B cell (primary cell): ENCODE measurements around the gene YPEL3. TPM values are rescaled to one million over a fixed set of nuclear protein-coding genes. Genes with fewer than 3 reads are reported as not detected.
A peak's percentile ranks its signal among the peaks of the same experiment; 100 is the strongest.

Experiments
- ATAC-seq: fragments of 200-7000 bp; cut with Tn5 transposase; one replicate; pipeline ENCODE4 v1.10.0; 2021; ENCODE audit warnings: low read depth, mild to moderate bottlenecking, moderate number of reproducible peaks, moderate library complexity
- CTCF ChIA-PET: fragments of 350-600 bp; sonication (Branson Sonifier 250); formaldehyde crosslinking; loops from one replicate; lab custom pipeline; 2021; ENCODE audit warnings: antibody characterized with exemption, inconsistent platforms; lab: Charles Lee
- POLR2A ChIA-PET: fragments of 350-600 bp; sonication (Branson Sonifier 250); formaldehyde crosslinking; loops from one replicate; lab custom pipeline; 2021; ENCODE audit warnings: antibody characterized with exemption; lab: Charles Lee
- DNase-seq: peaks from one replicate; pipeline ENCODE4 v3.0.0; 2013
- H2AFZ ChIP-seq: 2 replicates; pipeline ENCODE4 v1.6.1; 2012; ENCODE audit warnings: mild to moderate bottlenecking, low read depth, low read length; ENCODE audit not compliant: insufficient read depth, poor library complexity, severe bottlenecking
- H3K27ac ChIP-seq, 2 donors: 1 replicate in 1 of 2; 2 replicates in 1 of 2; pipeline ENCODE4 v1.5.1; 2012 to 2013; ENCODE audit warnings: low read length in 2 of 2, mild to moderate bottlenecking in 2 of 2, moderate library complexity in 1 of 2
- H3K27me3 ChIP-seq, 4 experiments: fragments of 200-600 bp in 1 of 4; sonication (generic) in 1 of 4; replicated peaks in 1 of 4; 1 replicate in 2 of 4; 2 replicates in 2 of 4; pipeline versions ENCODE4 v1.6.1 to v1.7.0; 2013 to 2016; ENCODE audit warnings: low read length in 3 of 4, mild to moderate bottlenecking in 2 of 4, mixed read lengths in 1 of 4, moderate library complexity in 1 of 4; ENCODE audit not compliant: insufficient read depth in 4 of 4, control insufficient read depth in 3 of 4; ENCODE audit errors: control extremely low read depth in 1 of 4
- H3K36me3 ChIP-seq, 2 experiments: replicated peaks in 1 of 2; 1 replicate in 1 of 2; 2 replicates in 1 of 2; pipeline versions ENCODE4 v1.6.1 to v1.7.1; 2013; ENCODE audit warnings: low read length in 1 of 2; ENCODE audit not compliant: insufficient read depth in 2 of 2, control insufficient read depth in 1 of 2; ENCODE audit errors: control extremely low read depth in 1 of 2, extremely low read depth in 1 of 2
- H3K4me1 ChIP-seq, 2 donors: fragments of 200-600 bp in 1 of 2; sonication (generic) in 1 of 2; 1 replicate in 1 of 2; 2 replicates in 1 of 2; pipeline versions ENCODE4 v1.5.1 to v1.6.1; 2013 to 2017; ENCODE audit warnings: low read length in 2 of 2; ENCODE audit not compliant: control insufficient read depth in 2 of 2, insufficient read depth in 2 of 2
- H3K4me2 ChIP-seq: replicated peaks from 2 replicates; pipeline ENCODE3; 2012; ENCODE audit warnings: mild to moderate bottlenecking, low read depth, low read length; ENCODE audit not compliant: poor library complexity, severe bottlenecking
- H3K4me3 ChIP-seq, 5 experiments: fragments of 200-600 bp in 1 of 5; sonication (generic) in 1 of 5; 1 replicate in 3 of 5; 2 replicates in 2 of 5; pipeline versions ENCODE4 v1.5.1 to v1.7.0; 2011 to 2016; ENCODE audit warnings: low read length in 4 of 5, mild to moderate bottlenecking in 4 of 5, low read depth in 2 of 5, control low read depth in 1 of 5, moderate library complexity in 1 of 5; ENCODE audit not compliant: insufficient read depth in 1 of 5; ENCODE audit errors: control extremely low read depth in 1 of 5, extremely low read depth in 1 of 5
- H3K79me2 ChIP-seq: fragments of 200-600 bp; sonication (generic); one replicate; pipeline ENCODE4 v1.6.0; 2016; ENCODE audit warnings: low read length; ENCODE audit not compliant: control insufficient read depth, insufficient read depth
- H3K9ac ChIP-seq: fragments of 200-600 bp; sonication (generic); 2 replicates; pipeline ENCODE4 v1.6.1; 2017; ENCODE audit warnings: mild to moderate bottlenecking, low read length, moderate library complexity
- H3K9me3 ChIP-seq, 3 donors: one replicate each; pipeline versions ENCODE4 v1.6.1 to v1.7.1; 2013; ENCODE audit warnings: low read length in 2 of 3; ENCODE audit not compliant: control insufficient read depth in 2 of 3, insufficient read depth in 1 of 3; ENCODE audit errors: control extremely low read depth in 1 of 3
- H4K20me1 ChIP-seq: 2 replicates; pipeline ENCODE4 v1.6.0; 2012; ENCODE audit warnings: mild to moderate bottlenecking, low read length; ENCODE audit not compliant: insufficient read depth, control insufficient read depth, poor library complexity, severe bottlenecking
- H3K27ac Mint-ChIP-seq: one replicate; pipeline ENCODE4 v1.8.0; 2021; ENCODE audit warnings: mixed read lengths
- H3K27me3 Mint-ChIP-seq: one replicate; pipeline ENCODE4 v1.8.0; 2021; ENCODE audit warnings: mixed read lengths
- H3K4me1 Mint-ChIP-seq: one replicate; pipeline ENCODE4 v1.8.0; 2021; ENCODE audit warnings: mixed read lengths
- H3K4me3 Mint-ChIP-seq: one replicate; pipeline ENCODE4 v1.8.0; 2021; ENCODE audit warnings: mixed read lengths
- H3K9me3 Mint-ChIP-seq: one replicate; pipeline ENCODE4 v1.8.0; 2022; ENCODE audit warnings: mixed read lengths; ENCODE audit not compliant: insufficient read depth
- CTCF ChIP-seq: fragments of 200-600 bp; IDR thresholded peaks from one replicate; pipeline ENCODE4 v1.8.0; 2022; ENCODE audit warnings: antibody characterized with exemption, mild to moderate bottlenecking
- EZH2 ChIP-seq: IDR thresholded peaks from 2 replicates; pipeline ENCODE4 v1.6.1; 2012; ENCODE audit warnings: borderline replicate concordance, low read depth, mild to moderate bottlenecking, moderate library complexity, low read length; ENCODE audit not compliant: insufficient read depth, poor library complexity, severe bottlenecking
- WGBS: methylation state at CpG from one replicate; pipeline ENCODE4 v1.1.5; 2013; ENCODE audit warnings: missing lambda C conversion rate; ENCODE audit not compliant: insufficient coverage; 5-methylcytosine and 5-hydroxymethylcytosine counted together
- intact Hi-C: fragments of 100-400 bp; cut with micrococcal nuclease; formaldehyde crosslinking; loops from one replicate; pipeline ENCODE4 v1.10.0; 2022
- polyA plus RNA-seq: library from polyadenylated mRNA; depleted of rRNA; stranded (reverse); fragments of >200 nt; gene quantifications from 2 replicates; pipeline ENCODE4 v1.2.3, GENCODE V29; 2012
- total RNA-seq, 2 donors: library from RNA; stranded (reverse); fragments of 120-200 nt in 1 of 2; gene quantifications; 1 replicate in 1 of 2; 2 replicates in 1 of 2; pipeline versions ENCODE4 v1.2.3 to v1.2.4, GENCODE V29; 2013 to 2022

Gene YPEL3
- total and polyA plus RNA-seq, 2 donors (not counting 1 experiment from before 2014, with no cell fraction given), result 314 to 414 TPM

GRCh38 chr16:30083216-30084055, 12.6 kb downstream of the YPEL3 start:
- peaks cover 0 to 64% of the 10 kb centered on the region in 2 experiments for H3K36me3 ChIP-seq
- H2AFZ ChIP-seq, result no peak overlapping the region
- TF ChIP-seq CTCF (no peak), EZH2 (no peak)
- WGBS, result 95% methylated on average over 21 of the region's 24 CpGs
- peaks cover 12% of the 10 kb centered on the region for H3K79me2 ChIP-seq
- H3K4me1 ChIP-seq, result no peaks in the 10 kb centered on the region
- H3K27me3 ChIP-seq, result no peaks in the 10 kb centered on the region
- no peaks in the 10 kb centered on the region for H3K9me3 ChIP-seq
- no peak overlapping the region for H3K4me3 Mint-ChIP-seq
- POLR2A ChIA-PET, result no interaction called here
- peaks cover 11% of the 10 kb centered on the region for H3K4me1 Mint-ChIP-seq
- peak; percentile 8 for DNase-seq
- no peak overlapping the region for H3K9ac ChIP-seq
- intact Hi-C loops, result no loop called here
- H4K20me1 ChIP-seq, result peaks cover 28% of the 10 kb centered on the region
- no peak overlapping the region for H3K4me2 ChIP-seq
- no peak overlapping the region for H3K4me3 ChIP-seq
- CTCF ChIA-PET, result no interaction called here
- H3K27ac Mint-ChIP-seq, result no peak overlapping the region
- no peaks in the 10 kb centered on the region for H3K27me3 Mint-ChIP-seq
- ATAC-seq, result no peak
- no peaks in the 10 kb centered on the region for H3K9me3 Mint-ChIP-seq
- H3K27ac ChIP-seq, result no peak overlapping the region

- peaks cover 0 to 73% of the 10 kb centered on the region in 2 experiments for H3K36me3 ChIP-seq
- ATAC-seq (no peak), DNase-seq (peak; percentile 10)
- no peak overlapping the region for H3K4me2 ChIP-seq
- WGBS, result 93% methylated on average over 18 of the region's 20 CpGs
- H4K20me1 ChIP-seq, result peaks cover 37% of the 10 kb centered on the region
- CTCF ChIA-PET, result interaction anchor here (1.0 to 3.7 kb wide), 2 partner anchors 9 to 859 kb away, joined by 3 to 19 read pairs; partner anchors contain the start of gene TBX6
- no peaks in the 10 kb centered on the region for H3K9me3 Mint-ChIP-seq
- H3K4me3 ChIP-seq, result no peak overlapping the region
- POLR2A ChIA-PET, result interaction anchor here (1.5 kb wide), 1 partner anchor 9 kb away, joined by 6 read pairs; the partner anchor contains the start of gene TBX6
- intact Hi-C loops, result no loop called here
- no peak overlapping the region for H3K27ac ChIP-seq
- no peaks in the 10 kb centered on the region for H3K27me3 Mint-ChIP-seq
- H3K4me1 ChIP-seq, result peaks cover under 1 to 2% of the 10 kb centered on the region in 2 donors
- H3K79me2 ChIP-seq, result peaks cover 19% of the 10 kb centered on the region
- H3K4me1 Mint-ChIP-seq, result peaks cover 19% of the 10 kb centered on the region
- no peaks in the 10 kb centered on the region for H3K9me3 ChIP-seq
- H3K9ac ChIP-seq, result no peak overlapping the region
- peak overlapping the region; percentile 20 for H3K27ac Mint-ChIP-seq
- no peaks in the 10 kb centered on the region for H3K27me3 ChIP-seq
- TF ChIP-seq CTCF (no peak), EZH2 (no peak)
- no peak overlapping the region for H3K4me3 Mint-ChIP-seq
- H2AFZ ChIP-seq, result no peak overlapping the region
These were observed 13.4 kb downstream of the YPEL3 start for GRCh38 chr16:30082545-30083090.
